ENCODE data around the gene NEURL1B. TPM values are rescaled to one million over a fixed set of nuclear protein-coding genes. Genes with fewer than 3 reads are reported as not detected.

The NEURL1B gene
- polyA plus RNA-seq, 2 of the 4 experiments (the other 2 are of a cell fraction) = 0.89 to 2.1 TPM

DNA sequence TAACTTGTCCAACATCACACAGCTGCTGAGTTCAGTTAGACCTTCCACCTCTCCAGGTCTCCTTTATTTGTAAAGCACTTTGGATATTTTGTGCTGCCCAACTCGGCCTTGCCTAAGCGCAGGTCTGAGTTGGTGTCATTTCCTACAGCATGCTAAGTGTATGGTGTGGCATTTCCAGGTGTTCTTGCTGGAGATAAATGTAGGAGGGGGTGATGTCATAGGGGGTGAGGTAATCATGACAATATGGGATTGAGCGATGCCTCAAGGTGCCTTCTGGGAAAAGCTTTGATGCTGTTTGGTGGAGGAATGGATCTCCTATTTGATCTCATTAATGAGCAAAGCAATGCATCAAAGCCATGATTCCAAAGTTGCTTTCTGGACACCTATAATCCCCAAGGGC, 32.3 kb upstream of the NEURL1B start:
- no peak for ATAC-seq
- no peak for TF ChIP-seq POLR2AphosphoS2 (conservative IDR thresholded peaks at IDR 0.05; ENCODE audit: low read length)
- TF ChIP-seq RAD21 (conservative IDR thresholded peaks at IDR 0.05 in 1 of 2, IDR thresholded peaks at IDR 0.05 in 1 of 2) = no peak
- no peak for TF ChIP-seq ZNF302 (CRISPR knock-in tag; IDR thresholded peaks at IDR 0.05)
- TF ChIP-seq, protein P1, sequence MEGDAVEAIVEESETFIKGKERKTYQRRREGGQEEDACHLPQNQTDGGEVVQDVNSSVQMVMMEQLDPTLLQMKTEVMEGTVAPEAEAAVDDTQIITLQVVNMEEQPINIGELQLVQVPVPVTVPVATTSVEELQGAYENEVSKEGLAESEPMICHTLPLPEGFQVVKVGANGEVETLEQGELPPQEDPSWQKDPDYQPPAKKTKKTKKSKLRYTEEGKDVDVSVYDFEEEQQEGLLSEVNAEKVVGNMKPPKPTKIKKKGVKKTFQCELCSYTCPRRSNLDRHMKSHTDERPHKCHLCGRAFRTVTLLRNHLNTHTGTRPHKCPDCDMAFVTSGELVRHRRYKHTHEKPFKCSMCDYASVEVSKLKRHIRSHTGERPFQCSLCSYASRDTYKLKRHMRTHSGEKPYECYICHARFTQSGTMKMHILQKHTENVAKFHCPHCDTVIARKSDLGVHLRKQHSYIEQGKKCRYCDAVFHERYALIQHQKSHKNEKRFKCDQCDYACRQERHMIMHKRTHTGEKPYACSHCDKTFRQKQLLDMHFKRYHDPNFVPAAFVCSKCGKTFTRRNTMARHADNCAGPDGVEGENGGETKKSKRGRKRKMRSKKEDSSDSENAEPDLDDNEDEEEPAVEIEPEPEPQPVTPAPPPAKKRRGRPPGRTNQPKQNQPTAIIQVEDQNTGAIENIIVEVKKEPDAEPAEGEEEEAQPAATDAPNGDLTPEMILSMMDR (IDR thresholded peaks at IDR 0.05) = no peak
- no peak for TF ChIP-seq RARB (CRISPR knock-in tag; IDR thresholded peaks at IDR 0.05)
- TF ChIP-seq, protein P2, sequence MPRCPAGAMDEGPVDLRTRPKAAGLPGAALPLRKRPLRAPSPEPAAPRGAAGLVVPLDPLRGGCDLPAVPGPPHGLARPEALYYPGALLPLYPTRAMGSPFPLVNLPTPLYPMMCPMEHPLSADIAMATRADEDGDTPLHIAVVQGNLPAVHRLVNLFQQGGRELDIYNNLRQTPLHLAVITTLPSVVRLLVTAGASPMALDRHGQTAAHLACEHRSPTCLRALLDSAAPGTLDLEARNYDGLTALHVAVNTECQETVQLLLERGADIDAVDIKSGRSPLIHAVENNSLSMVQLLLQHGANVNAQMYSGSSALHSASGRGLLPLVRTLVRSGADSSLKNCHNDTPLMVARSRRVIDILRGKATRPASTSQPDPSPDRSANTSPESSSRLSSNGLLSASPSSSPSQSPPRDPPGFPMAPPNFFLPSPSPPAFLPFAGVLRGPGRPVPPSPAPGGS (IDR thresholded peaks at IDR 0.05) = no peak
- TF ChIP-seq MAFK (IDR thresholded peaks at IDR 0.05; ENCODE audit: partially characterized antibody) = no peak
- TF ChIP-seq SMC3 (IDR thresholded peaks at IDR 0.05) = no peak
- TF ChIP-seq GATA3 (IDR thresholded peaks at IDR 0.05; ENCODE audit: borderline replicate concordance) = no peak
- TF ChIP-seq POLR2A (IDR thresholded peaks at IDR 0.05; ENCODE audit: low read length) = no peak
- TF ChIP-seq, protein P3, sequence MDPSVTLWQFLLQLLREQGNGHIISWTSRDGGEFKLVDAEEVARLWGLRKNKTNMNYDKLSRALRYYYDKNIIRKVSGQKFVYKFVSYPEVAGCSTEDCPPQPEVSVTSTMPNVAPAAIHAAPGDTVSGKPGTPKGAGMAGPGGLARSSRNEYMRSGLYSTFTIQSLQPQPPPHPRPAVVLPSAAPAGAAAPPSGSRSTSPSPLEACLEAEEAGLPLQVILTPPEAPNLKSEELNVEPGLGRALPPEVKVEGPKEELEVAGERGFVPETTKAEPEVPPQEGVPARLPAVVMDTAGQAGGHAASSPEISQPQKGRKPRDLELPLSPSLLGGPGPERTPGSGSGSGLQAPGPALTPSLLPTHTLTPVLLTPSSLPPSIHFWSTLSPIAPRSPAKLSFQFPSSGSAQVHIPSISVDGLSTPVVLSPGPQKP (IDR thresholded peaks at IDR 0.05; ENCODE audit: low read depth, low read length) = no peak
- no peak for TF ChIP-seq SREBF2 (IDR thresholded peaks at IDR 0.05)
- TF ChIP-seq JUN (IDR thresholded peaks at IDR 0.05) = no peak
- TF ChIP-seq NFE2L2 (conservative IDR thresholded peaks at IDR 0.05; ENCODE audit: low read length) = no peak
- no peak for TF ChIP-seq FOSB (CRISPR knock-in tag; IDR thresholded peaks at IDR 0.05)
- TF ChIP-seq, protein P4, sequence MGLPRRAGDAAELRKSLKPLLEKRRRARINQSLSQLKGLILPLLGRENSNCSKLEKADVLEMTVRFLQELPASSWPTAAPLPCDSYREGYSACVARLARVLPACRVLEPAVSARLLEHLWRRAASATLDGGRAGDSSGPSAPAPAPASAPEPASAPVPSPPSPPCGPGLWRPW (IDR thresholded peaks at IDR 0.05) = no peak
- no peak for TF ChIP-seq HOXB13 (CRISPR knock-in tag; IDR thresholded peaks at IDR 0.05; ENCODE audit: low read depth)
- no peak for TF ChIP-seq MYC (IDR thresholded peaks at IDR 0.05; ENCODE audit: borderline replicate concordance, low read length)
- no peak for TF ChIP-seq HOXA7 (CRISPR knock-in tag; IDR thresholded peaks at IDR 0.05)
- no peak for TF ChIP-seq CBX8 (IDR thresholded peaks at IDR 0.05)
- no peak overlapping the region for H3K4me2 ChIP-seq
- no peak for DNase-seq (ENCODE audit: low read depth in 1 of 2, low spot score in 1 of 2)
- no peak overlapping the region for H3K27ac ChIP-seq
- CTCF ChIA-PET = interaction anchor here (0.8 to 0.9 kb wide), 2 partner anchors 77 to 129 kb away, joined by 3 read pairs; no protein-coding TSS in a partner anchor
- FAIRE-seq = no peak
- no peaks in the 10 kb centered on the region for H3K4me1 ChIP-seq
- WGBS (ENCODE audit: missing lambda C conversion rate) = 46% methylated on average over 3 of the region's 3 CpGs
- peaks cover 49% of the 10 kb centered on the region; the same call in 2 of the 3 replicates for H3K9me3 ChIP-seq
- H3K4me3 ChIP-seq = no peak overlapping the region
- POLR2A ChIA-PET = no interaction called here

DNA sequence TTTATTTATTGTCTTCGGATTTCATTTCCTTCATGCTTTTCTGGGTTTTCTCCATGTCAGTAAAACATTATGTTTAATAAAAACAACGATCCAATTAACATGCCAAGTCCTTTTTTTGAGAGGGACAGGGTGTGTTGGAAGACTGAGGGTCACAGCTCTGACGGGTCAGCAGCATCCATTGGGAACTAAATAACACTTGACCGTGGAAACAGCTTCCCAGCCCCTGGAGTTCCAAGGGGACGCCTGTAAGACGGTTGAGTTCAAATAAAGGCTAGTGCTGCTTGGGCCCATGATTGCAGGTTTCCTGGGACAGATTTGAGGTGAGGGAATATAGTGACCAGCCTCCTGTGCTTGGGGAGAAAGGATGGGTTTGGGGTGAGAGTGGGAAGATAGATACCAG, 30.4 kb upstream of the NEURL1B start:
- ChIA-PET CTCF (interaction anchor here (1.4 kb wide), 1 partner anchor 10 kb away, joined by 3 read pairs; no protein-coding TSS in a partner anchor), POLR2A (no interaction called here)
- Histone ChIP-seq H3K4me1 (no peaks in the 10 kb centered on the region), H3K9me3 (peaks cover 53% of the 10 kb centered on the region; the same call in 2 of the 3 replicates), H3K27ac (no peak overlapping the region), H3K4me2 (no peak overlapping the region), H3K4me3 (no peak overlapping the region)
- TF ChIP-seq, protein P5, sequence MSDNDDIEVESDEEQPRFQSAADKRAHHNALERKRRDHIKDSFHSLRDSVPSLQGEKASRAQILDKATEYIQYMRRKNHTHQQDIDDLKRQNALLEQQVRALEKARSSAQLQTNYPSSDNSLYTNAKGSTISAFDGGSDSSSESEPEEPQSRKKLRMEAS (IDR thresholded peaks at IDR 0.05) = no peak
- TF ChIP-seq, protein P2 (IDR thresholded peaks at IDR 0.05) = no peak
- TF ChIP-seq ZFP36 (IDR thresholded peaks at IDR 0.05; ENCODE audit: borderline replicate concordance, partially characterized antibody) = no peak
- TF ChIP-seq ZC3H11A (IDR thresholded peaks at IDR 0.05) = no peak
- TF ChIP-seq ZSCAN20 (CRISPR knock-in tag; IDR thresholded peaks at IDR 0.05) = no peak
- TF ChIP-seq SREBF2 (IDR thresholded peaks at IDR 0.05) = no peak
- no peak for TF ChIP-seq MAZ (IDR thresholded peaks at IDR 0.05; ENCODE audit: borderline replicate concordance, low read depth, low read length)
- TF ChIP-seq JUNB (IDR thresholded peaks at IDR 0.05) = no peak
- TF ChIP-seq RNF2 (IDR thresholded peaks at IDR 0.05; ENCODE audit: borderline replicate concordance, low read depth) = no peak
- no peak for TF ChIP-seq RFX5 (IDR thresholded peaks at IDR 0.05)
- no peak for TF ChIP-seq MAFK (IDR thresholded peaks at IDR 0.05; ENCODE audit: partially characterized antibody)
- TF ChIP-seq RAD21 (conservative IDR thresholded peaks at IDR 0.05 in 1 of 2, IDR thresholded peaks at IDR 0.05 in 1 of 2) = no peak
- no peak for TF ChIP-seq CHD4 (IDR thresholded peaks at IDR 0.05; ENCODE audit: borderline replicate concordance)
- TF ChIP-seq, protein P3 (IDR thresholded peaks at IDR 0.05; ENCODE audit: low read depth, low read length) = no peak
- WGBS (ENCODE audit: missing lambda C conversion rate) = 30% methylated on average over 6 of the region's 6 CpGs
- FAIRE-seq = no peak
- no peak for DNase-seq (ENCODE audit: low read depth in 1 of 2, low spot score in 1 of 2)
- ATAC-seq = no peak

All from A549 (cell line).